Fibroblast of gingiva (primary cell): ENCODE results near the gene ZC3H18.

Experiments used
- DNase-seq: peaks from one replicate; pipeline ENCODE4 v3.0.0-alpha.2; 2011; ENCODE audit warnings: low read depth

Gene ZC3H18

GRCh38 chr16:88639231-88640038 is 69.2 kb downstream of the ZC3H18 start:
- no peak for DNase-seq

- no peak for DNase-seq
These were observed 69.9 kb downstream of the ZC3H18 start for GRCh38 chr16:88640039-88640495.

GRCh38 chr16:88640498-88641247 is 70.5 kb downstream of the ZC3H18 start:
- DNase-seq, result no peak

GRCh38 chr16:88642881-88643643 is 72.9 kb downstream of the ZC3H18 start:
- no peak for DNase-seq

DNA sequence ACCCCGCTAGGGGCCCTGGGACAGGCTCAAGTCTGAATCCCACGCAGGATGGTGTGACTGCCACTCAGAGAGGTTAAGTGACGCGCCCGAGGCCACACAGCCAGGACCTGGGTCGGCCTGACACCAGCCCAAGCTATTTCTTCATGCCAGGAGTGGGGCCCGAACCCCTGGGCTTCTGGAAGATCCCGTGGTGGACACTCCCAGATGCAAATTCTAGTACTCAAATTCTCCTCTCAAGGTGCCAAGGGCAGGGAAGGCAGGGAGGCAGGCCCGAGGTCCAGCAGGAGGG is 73.4 kb downstream of the ZC3H18 start:
- no peak for DNase-seq

- DNase-seq, result no peak
These were observed 75.3 kb downstream of the ZC3H18 start for GRCh38 chr16:88645455-88645854.

GRCh38 chr16:88645941-88646340 is 75.7 kb downstream of the ZC3H18 start:
- DNase-seq, result no peak

DNA sequence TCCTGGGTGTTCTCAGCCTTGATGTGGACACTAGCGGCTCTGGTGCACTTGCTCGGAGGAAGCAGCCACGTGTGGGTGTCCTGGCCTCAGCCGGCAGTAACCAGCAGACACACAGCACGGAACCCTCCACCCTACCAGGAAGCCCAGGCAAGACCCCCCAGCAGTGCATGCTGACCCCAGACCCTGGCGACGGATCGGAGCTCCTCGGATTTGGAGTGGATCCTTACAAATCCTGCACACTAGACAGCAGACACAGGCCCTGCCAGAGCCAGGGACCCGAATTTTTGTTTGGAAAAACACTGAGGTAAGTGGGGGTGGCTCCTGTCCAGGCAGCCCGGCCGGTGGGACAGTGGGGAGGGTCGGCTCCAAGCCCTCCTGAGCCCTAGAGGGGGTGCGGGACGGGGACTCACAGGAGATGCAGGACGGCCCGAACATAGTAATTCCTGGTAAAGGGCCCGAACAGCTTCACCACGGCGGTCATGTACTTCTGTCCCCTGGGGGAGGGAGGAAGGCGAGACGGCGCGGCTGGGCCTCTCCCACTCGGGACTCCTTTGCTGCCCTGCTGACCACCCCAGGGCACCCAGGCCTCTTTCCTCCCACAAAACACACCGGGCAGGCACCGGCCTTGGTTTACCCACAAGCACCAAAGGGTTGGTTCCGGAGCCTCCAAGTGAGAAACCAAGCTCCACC is 76.3 kb downstream of the ZC3H18 start:
- no peak for DNase-seq

- DNase-seq, result no peak
These were observed 77.2 kb downstream of the ZC3H18 start for GRCh38 chr16:88647178-88648070.

- no peak for DNase-seq
These were observed 79.2 kb downstream of the ZC3H18 start for GRCh38 chr16:88649195-88649923.

DNA sequence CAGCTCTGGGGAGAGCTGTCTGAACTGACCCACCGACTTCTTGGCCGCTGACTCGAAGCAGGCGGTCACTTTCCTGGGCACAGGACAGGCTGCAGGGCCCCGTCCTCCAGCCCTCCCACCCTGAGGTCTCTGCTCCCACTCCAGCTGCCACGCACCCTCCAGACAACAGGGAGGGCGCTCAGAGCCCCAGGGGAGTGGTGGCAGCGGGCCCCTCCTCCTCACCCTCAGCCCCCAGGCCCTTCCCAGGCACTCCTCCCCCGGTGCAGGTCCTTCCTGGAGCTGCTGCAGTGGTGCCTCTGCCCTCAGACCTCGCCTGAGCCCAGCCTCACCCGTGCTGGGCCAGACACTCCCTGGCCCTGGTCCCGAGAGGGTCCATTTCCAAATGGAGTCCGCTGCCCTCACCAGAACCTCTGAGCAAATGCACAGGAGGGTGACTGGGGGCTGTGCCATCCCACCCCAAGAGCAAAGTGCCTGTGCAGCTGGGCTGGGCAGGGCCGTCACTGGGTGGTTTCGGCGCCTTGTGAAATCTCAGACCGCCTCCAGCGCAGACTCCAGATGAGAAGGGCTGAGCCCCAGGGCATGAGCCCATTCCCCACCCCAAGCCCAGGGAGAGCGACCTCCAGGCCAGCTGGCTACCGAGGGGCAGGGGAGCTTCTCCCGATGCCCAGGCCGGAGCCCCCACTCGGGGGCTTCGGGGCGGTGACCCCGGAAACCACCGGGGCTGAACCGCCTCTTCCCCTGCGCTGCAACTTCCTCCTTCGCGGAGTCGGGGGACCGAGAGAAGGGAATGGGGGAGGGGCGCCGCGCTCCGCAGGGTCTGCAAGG is 79.9 kb downstream of the ZC3H18 start:
- DNase-seq, result peak; percentile 25

GRCh38 chr16:88650749-88651275 is 80.6 kb downstream of the ZC3H18 start, which contains the start of gene CYBA:
Gene CYBA (minus strand): TSS chr16:88651053. CDS start chr16:88651013, 40 bp downstream.
- peak; percentile 78 for DNase-seq

DNA sequence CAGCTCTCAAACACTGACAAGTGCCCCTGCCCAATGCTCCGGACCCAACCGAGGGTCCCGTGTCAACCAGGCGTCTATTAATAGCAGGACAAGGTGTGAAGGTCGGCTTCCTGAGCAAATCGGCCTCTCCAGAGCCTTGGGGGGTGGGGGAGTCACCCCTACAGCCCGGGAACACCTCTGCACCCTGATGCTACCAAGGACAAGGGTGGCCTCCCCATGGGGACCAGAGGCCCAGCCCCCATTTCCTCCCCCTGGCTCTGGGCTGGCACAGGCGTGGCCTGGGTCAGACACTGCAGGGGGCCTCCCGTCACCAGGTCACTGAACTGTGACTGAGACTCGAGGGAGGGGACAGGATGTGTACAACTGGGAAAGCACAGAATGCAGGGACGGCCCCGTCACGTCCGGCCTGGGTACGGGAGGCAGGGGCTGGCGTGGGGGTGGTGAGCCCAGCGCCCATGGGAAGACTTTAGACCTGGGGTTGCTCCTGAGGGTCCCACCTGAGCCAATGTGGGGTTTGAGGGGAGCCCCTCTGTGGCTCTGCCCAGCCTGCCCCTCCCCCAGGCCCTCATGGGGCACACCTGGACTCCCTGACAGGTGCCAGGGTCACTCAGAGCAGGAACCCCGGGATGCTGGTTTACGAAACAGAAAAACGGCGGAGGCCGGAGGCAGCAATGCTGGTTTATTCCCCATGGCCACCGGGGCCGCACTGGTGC is 81.2 kb downstream of the ZC3H18 start:
- peak; percentile 66 for DNase-seq

- no peak for DNase-seq
These were observed 82.0 kb downstream of the ZC3H18 start for GRCh38 chr16:88651989-88652761.

- no peak for DNase-seq
These were observed 82.5 kb downstream of the ZC3H18 start for GRCh38 chr16:88652762-88653063.

DNA sequence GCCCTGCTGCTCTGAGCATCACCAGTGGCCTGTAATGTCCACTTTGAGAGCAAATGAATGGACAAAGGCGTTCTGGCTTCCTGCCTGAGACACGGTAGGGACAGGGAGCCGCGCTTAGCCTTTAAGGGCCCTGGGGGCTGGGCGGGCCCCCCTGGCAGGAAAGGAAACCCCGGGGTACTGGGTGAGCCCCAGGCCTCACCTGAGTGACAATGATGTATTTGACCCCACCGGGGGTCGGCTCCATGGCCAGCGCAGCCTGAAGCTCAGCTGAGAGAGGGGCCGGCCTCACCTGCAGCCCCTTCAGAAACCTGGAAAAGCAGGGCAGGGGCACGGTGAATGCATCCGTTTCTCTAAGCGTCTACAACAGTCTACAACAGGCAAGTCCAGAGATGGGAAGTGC is 82.9 kb downstream of the ZC3H18 start:
- no peak for DNase-seq

DNA sequence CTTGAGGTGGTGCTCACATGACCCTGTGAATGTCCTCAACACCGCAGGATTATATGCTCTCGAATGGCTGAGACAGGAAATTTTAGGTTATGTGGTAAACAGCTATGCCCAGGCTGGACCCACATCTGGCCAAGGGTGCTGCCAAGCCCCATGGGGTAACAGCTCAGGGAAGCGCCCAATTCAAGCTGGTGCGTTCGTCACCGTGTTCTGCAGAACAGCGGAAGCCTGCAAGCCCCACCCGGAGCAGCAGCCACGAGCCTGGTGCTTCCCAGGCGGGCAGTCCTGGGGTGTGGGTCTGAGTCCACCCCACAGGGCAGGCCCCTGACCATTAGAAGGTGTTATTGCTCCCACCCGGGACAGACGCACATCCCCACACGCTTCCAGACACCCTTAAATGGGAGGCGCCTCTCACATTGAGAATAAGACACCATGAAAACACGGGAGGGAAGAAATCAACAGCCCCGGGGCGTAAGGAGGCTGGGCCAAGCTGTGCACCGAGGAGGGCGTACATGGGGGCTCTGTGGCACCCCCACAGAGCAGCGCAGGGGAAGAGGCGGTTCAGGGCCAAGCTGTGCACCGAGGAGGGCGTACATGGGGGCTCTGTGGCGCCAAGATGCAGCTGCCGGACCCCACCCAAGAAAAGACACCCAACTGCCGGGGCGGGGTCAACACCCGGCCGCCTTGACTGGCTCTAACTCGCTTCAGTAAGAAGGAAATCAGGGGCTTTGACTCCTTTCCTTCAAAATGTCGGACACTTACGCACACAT is 83.6 kb downstream of the ZC3H18 start:
- DNase-seq, result peak; percentile 43
